GM18508 (cell line): Measurements from ENCODE around the gene IL1RAP.

ENCODE experiments used
- ATAC-seq: cut with Tn5 transposase; IDR thresholded peaks from one replicate; pipeline ENCODE4 v1.9.1; 2021; ENCODE audit warnings: moderate number of reproducible peaks; ENCODE audit not compliant: insufficient read depth, unreplicated experiment

IL1RAP gene

DNA sequence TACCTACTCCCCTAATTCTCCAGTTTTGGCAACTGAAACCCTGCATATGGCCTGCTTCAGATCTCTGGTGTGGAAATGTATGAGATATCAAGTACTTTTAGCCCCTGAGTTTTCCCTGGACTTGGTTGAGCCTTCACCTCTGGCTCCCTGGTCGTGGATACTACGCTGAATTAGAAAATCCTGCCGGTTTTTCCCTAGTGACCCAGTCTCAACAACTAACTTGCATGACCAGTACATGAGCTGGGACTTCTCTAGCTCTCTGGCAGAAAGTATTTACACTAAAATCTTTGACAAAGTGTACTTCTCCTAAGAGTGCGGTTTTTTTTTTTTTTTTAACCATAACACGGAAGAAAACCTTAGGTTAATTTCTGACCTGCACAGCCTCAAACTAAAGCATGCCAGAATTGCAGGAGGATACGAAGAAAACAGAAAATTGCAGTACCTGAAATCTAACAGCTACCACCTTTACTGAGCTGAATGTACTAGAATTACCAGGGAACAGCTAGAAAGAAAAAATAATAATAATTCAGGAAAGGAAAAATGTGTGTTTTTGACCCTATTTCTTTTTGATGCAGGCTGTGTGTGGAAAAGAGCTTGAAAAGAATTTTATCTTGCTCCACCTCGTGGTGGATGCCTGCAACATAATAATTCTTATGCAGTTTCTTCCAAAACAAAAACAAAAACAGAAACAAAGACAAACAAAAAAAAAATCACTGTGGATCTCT, 183.1 kb downstream of the IL1RAP start:
- no peak for ATAC-seq

DNA sequence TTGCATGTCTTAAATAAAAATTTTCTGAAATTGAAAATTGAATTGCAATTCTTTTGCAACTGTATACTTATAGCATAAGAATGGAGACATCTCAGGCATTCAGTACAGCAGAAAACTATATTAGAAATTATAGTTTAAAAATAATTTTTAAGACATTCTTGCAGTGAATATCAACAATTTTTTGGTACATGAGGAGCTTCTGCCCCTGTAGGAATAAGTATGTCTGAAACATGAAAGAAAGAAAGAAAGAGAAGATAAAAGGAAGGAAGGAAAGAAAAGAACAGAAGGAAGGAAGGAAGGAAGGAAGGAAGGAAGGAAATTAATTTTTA, 183.6 kb downstream of the IL1RAP start:
- no peak for ATAC-seq

DNA sequence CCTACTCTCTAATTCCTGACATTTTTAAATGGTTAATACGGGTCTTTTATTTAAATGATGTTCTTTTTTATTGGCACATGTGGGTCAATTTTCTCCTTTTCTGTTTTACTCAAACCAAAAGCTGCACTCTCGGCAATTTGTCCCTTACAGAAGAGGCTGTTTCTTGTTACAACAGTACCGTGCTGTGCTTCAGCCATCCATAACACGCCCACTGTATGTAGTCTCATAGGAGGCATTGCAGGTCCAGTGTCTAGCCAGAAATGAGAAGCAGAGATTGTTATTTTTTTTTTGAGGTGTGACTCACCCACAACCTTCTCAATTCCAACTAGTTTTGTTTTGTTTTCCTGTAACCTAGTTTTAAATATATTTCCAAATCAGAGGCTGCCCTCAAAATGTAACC, 184.0 kb downstream of the IL1RAP start:
- no peak for ATAC-seq

DNA sequence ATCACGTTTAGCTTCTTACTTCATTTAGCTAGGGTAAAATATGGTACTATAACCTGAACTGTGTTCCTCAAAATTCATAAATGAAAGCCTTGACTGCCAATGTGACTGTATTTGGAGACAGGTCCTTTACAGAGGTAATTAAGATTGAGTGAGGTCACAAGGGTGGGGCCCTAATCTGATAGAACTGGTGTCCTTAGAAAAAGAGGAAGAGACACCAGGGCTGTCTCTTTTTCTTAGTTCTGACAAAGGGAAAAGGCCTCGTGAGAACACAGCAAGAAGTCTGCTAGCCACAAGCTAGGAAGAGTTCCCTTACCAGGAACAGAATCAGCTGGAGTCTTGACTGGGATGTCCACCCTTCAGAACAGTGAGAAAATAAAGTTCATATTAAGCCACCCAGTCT, 185.9 kb downstream of the IL1RAP start:
- ATAC-seq, result no peak

DNA sequence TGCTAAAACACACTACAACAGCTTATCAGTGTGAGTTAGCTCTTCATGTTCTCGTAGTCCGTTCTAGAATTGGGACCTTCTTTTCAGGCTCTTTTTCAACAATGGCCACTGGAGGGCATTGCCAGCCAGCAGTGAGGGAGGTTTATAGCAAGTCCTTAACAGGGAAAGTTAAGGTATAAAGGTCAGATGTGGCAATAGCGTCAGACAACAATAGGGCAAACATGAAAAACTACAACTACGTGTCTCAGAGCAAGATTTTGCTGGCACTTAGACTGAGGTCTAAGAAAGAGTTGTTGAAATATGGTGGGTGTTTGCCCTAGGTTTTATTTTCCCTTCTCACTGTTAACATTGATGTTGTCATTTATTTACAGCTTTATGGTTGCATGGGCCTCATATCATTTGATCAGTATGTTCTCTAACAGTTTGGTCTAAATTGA, 187.2 kb downstream of the IL1RAP start:
- peak; percentile 51 for ATAC-seq

DNA sequence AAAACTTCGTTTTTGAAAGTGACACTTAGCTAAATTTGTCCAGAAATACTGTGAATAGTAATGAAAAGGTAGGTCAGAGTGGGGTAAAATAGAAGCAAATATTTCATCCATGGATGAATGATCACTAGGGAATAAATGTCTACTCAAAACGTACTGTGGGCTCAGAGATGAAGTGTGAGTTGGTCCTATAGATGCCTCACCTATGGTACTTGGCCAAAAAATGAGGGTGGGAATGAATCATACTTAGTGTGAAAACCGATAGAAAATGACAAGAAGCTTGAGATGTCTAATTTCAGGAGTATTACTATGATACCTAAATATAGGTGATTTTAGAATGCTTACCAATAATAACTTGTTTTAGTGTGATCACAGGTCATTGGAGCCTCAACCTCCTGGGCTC, 192.7 kb downstream of the IL1RAP start:
- ATAC-seq, result no peak
